ENCODE data around the gene MIOX. TPM values are rescaled to one million over a fixed set of nuclear protein-coding genes. Genes with fewer than 3 reads are reported as not detected.

MIOX gene
- total and polyA plus RNA-seq, 2 donors (not counting 3 experiments of a cell fraction or from before 2014, with no cell fraction given): not detected

DNA sequence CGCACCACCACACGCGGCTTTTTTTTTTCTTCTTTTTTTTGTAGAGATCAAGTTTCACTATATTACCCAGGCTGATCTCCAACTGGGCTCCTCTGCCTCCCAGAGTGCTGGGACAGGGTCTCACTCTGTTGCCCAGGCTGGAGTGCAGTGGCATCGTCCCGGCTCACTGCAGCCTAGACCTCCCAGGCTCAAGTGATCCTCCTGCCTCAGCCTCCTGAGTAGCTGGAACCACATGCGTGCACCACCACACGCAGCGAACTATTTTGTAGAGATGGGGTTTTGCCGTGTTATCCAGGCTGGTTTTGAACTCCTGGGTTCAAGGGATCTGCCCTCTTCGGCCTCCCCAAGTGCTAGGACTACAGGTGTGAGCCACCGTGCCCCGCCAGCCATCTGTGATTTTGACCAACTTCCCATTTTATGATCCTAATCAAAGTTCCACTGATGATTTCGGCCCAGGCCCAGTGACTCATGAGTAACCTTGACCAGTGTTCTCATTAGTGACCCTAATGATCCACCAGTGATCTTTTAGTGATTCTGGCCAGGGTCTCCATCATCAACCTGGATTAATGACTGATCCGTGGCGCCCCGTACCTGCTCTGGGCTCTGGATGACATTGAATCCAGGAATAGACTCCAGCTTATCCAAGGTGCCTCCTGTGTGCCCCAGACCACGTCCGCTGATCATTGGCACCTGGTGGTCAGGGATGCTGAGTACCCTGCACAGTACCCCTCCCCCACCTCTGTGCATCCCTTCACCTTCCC, 41.4 kb downstream of the MIOX start:
- Histone ChIP-seq H2AFZ (ENCODE audit: low read depth, low read length) (no peak overlapping the region), H3K4me2 (ENCODE audit: insufficient read depth, low read length) (no peak overlapping the region), H3K9me1 (replicated peaks; ENCODE audit: control insufficient read depth, extremely low read depth, insufficient read depth, low read length) (no peaks in the 10 kb centered on the region), H3K27ac (ENCODE audit: insufficient read depth, low read depth, low read length) (no peak overlapping the region), H3K4me1 (ENCODE audit: control insufficient read depth, extremely low read depth, insufficient read depth, low read length) (peaks cover 30% of the 10 kb centered on the region), H3K79me2 (ENCODE audit: control insufficient read depth, insufficient read depth, low read length) (peaks cover 10% of the 10 kb centered on the region), H3K36me3 (ENCODE audit: control insufficient read depth in 2 of 2, extremely low read depth in 1 of 2, insufficient read depth in 2 of 2, low read length in 2 of 2) (peaks cover 0 to 7% of the 10 kb centered on the region in 2 experiments), H3K27me3 (ENCODE audit: control insufficient read depth in 2 of 2, insufficient read depth in 2 of 2, low read length in 2 of 2) (peaks cover 3 to 13% of the 10 kb centered on the region in 2 experiments), H3K9ac (replicated peaks; ENCODE audit: extremely low read depth, insufficient read depth, low read length) (no peak overlapping the region), H4K20me1 (replicated peaks; ENCODE audit: control insufficient read depth, extremely low read depth, insufficient read depth, low read length) (no peaks in the 10 kb centered on the region), H3K9me3 (replicated peaks; ENCODE audit: control insufficient read depth, insufficient read depth, low read length) (no peaks in the 10 kb centered on the region), H3K4me3 (replicated peaks in 1 of 3; ENCODE audit: insufficient read depth in 1 of 3, low read depth in 1 of 3, low read length in 3 of 3) (no peak overlapping the region)
- CTCF ChIA-PET: interaction anchor here (0.7 to 1.5 kb wide), 3 partner anchors 13 to 34 kb away, joined by 3 read pairs; partner anchors contain the start of genes LMF2, NCAPH2 and SYCE3
- POLR2A ChIA-PET: no interaction called here
- dilution Hi-C loops (cut with MboI; ENCODE audit: extremely low pct_ligation_motif_present, low sequenced_read_pairs): no loop called here
- intact Hi-C loops (cut with micrococcal nuclease): no loop called here
- DNase-seq (ENCODE audit: low read depth, low spot score): no peak
- TF ChIP-seq, protein P1, sequence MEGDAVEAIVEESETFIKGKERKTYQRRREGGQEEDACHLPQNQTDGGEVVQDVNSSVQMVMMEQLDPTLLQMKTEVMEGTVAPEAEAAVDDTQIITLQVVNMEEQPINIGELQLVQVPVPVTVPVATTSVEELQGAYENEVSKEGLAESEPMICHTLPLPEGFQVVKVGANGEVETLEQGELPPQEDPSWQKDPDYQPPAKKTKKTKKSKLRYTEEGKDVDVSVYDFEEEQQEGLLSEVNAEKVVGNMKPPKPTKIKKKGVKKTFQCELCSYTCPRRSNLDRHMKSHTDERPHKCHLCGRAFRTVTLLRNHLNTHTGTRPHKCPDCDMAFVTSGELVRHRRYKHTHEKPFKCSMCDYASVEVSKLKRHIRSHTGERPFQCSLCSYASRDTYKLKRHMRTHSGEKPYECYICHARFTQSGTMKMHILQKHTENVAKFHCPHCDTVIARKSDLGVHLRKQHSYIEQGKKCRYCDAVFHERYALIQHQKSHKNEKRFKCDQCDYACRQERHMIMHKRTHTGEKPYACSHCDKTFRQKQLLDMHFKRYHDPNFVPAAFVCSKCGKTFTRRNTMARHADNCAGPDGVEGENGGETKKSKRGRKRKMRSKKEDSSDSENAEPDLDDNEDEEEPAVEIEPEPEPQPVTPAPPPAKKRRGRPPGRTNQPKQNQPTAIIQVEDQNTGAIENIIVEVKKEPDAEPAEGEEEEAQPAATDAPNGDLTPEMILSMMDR (IDR thresholded peaks at IDR 0.05; ENCODE audit: extremely low read depth in 1 of 2, insufficient read depth in 1 of 2, low read depth in 1 of 2, low read length in 2 of 2): no peak
- TF ChIP-seq GATA2 (IDR thresholded peaks at IDR 0.05; ENCODE audit: insufficient read depth, insufficient read length, low read depth, low read length) (no peak), EZH2 (IDR thresholded peaks at IDR 0.05; ENCODE audit: borderline replicate concordance, low read depth, low read length, severe bottlenecking) (no peak), POLR2A (IDR thresholded peaks at IDR 0.05; ENCODE audit: low read depth, low read length) (no peak), JUN (IDR thresholded peaks at IDR 0.05; ENCODE audit: borderline replicate concordance, insufficient read depth, insufficient read length, low read depth) (no peak), POLR2AphosphoS5 (IDR thresholded peaks at IDR 0.05; ENCODE audit: insufficient read depth, low read depth, low read length) (no peak), FOS (IDR thresholded peaks at IDR 0.05; ENCODE audit: borderline replicate concordance, insufficient read depth, low read length) (no peak), MYC (IDR thresholded peaks at IDR 0.05; ENCODE audit: low read depth, low read length) (no peak)
- TF ChIP-seq, protein P2, sequence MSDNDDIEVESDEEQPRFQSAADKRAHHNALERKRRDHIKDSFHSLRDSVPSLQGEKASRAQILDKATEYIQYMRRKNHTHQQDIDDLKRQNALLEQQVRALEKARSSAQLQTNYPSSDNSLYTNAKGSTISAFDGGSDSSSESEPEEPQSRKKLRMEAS (IDR thresholded peaks at IDR 0.05; ENCODE audit: insufficient read depth, insufficient read length): no peak
- FAIRE-seq: no peak
- BruUV-seq (replicated peaks): no TSS peak
